NCI-H1930 (cell line): Measurements from ENCODE around the gene PFKL.
"Not testable (repeated sequence)": the region's sequence is repeated elsewhere in the genome, so short reads cannot be mapped to it uniquely, and the experiment has no call there.

Experiments
- DNase-seq, 2 experiments: peaks; one replicate each; lab custom pipeline; 2025; lab: John Stamatoyannopoulos, UW

Gene PFKL

GRCh38 chr21:44294391-44295162 lies 5.3 kb upstream of the PFKL start:
- DNase-seq = no peak

- no peak for DNase-seq
Observed at GRCh38 chr21:44295163-44295573, 4.7 kb upstream of the PFKL start.

DNA sequence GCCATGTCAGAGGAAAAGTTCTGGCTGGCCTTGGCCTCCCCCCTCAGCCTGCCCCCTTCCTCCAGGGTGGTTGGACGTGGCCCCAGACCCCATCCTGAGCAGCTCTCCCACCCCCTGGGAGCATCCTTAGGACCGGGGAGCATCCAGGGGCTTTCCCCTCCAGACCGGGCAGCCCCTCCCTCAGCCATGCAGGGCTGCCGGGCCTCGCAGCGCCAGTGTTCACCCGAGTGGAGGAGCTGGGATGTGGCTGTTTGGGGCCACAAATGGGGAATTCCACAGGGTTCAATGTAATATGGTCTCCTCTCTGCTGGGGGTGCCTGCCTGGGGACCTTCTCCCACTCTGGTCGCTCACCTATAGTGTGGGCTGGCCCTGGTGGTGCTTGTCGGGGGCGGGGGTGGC lies 4.2 kb upstream of the PFKL start:
- DNase-seq = no peak

GRCh38 chr21:44296103-44296519 lies 3.7 kb upstream of the PFKL start:
- DNase-seq = no peak

GRCh38 chr21:44296916-44297315 lies 2.9 kb upstream of the PFKL start:
- no peak for DNase-seq

- DNase-seq = peak; percentile 55 to 70
Observed at GRCh38 chr21:44297525-44298290, 2.1 kb upstream of the PFKL start.

- no peak for DNase-seq
Observed at GRCh38 chr21:44298301-44298700, 1.6 kb upstream of the PFKL start.

DNA sequence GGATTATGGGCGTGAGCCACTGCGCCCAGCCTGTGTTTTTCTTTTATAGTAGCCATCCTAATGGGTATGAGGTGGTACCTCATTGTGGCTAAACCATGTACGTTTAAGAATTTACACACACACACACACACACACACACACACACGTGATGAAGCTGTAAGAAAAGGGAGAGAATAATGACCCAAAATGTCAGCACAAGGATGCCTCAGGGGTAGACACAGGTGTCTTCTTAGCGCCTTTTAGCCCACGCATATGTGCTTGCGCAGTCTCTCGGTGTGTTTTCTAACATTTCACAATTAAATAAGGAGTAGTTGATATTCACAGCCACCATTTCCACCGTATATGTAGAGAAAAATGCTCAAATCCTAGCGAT lies 782 bp upstream of the PFKL start:
- no peak for DNase-seq

- no peak for DNase-seq
Observed at GRCh38 chr21:44300262-44300959, 558 bp downstream of the PFKL start.

DNA sequence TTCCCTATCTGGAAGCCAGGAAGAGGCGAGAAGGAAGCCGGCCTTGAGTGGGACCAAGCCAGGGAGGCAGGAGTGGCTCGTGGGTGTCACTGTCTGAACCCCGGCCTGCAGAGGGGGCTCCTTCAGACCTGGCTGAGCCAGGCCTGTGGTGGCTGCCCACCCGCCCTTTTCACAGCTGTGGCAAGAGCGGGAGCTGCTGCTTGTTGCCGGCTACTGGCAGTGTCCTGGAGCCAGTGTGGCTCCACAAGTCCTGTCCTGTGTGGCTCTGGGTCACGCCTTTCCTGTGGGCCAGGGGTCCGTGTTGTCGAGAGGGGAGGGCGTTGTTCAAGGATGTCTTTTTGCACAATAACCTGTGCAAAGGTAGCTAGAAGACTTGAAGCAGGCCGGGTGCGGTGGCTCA lies 1.3 kb downstream of the PFKL start:
- DNase-seq = no peak

GRCh38 chr21:44301961-44302406 lies 2.1 kb downstream of the PFKL start:
- DNase-seq = no peak

- not testable (repeated sequence) for DNase-seq
Observed at GRCh38 chr21:44302573-44303401, 2.9 kb downstream of the PFKL start.

- no peak for DNase-seq
Observed at GRCh38 chr21:44303490-44303981, 3.7 kb downstream of the PFKL start.

DNA sequence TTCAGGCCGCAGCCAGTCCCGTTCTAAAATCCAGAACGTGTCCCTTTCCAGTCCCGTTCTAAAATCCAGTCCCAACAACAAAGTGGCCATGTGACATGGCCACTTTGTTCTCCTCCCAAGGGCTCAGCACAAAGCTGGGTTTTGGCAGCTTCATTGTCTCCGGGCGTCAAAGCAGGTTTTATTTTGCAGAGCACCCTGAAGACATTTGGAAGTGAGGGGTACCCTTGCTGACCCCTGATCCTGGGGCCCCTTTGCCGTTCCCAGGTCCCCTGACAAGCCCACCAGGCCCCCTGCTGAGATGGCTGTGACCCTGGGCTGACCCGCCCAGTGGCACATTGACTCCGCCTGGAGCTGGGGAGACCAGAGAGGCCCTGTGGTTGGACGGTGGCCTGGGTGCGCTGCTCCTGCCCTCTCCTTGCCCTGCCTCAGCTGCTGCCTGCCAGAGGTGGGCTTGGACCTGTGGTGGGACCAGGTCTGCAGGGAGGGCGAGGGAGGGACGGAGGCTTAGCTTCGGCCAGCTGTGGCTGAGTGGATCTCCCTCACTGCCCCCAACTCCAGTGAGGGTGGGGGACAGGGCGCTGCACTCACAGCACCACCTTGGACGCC lies 4.3 kb downstream of the PFKL start:
- no peak for DNase-seq

- DNase-seq = peak; percentile 18 to 44
Observed at GRCh38 chr21:44304877-44305293, 5.0 kb downstream of the PFKL start.

GRCh38 chr21:44305691-44306090 lies 5.8 kb downstream of the PFKL start:
- no peak for DNase-seq

DNA sequence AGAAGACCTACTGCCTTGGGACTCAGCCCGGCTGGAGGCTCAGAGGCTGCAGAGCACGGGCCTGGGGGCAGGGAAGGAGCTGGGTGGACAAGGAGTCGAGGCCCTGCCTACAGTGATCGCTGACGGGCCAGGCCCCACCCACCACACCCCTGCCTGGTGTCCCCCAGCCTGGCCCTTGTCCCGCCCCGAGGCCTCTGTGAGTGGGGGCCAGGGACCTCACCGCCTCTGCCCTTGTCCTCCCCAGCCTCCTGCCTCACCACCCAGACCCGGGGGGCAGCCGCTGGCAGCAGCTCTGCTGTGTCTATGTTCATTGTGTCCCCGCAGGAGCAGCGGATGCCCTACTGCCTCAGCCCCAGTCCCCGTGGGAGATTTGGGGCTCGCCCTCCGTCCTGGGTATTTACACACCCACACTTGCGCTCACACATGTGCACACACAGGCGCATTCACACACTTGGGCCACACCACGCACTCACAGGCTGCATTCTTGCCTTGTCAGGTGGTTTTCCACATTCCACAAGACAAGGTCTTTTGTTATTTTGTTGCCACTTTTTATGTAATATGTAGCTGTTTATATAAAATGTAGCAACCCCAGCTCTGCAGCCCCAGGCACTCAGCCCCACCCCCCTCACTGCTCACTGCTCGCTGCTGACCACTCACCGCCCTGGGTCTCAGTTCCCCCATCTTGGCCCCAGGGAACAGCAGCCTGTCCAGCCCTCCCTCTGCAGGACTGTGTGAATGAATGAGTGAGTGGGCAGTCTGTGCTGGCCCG lies 7.3 kb downstream of the PFKL start:
- DNase-seq = no peak

GRCh38 chr21:44310628-44311507 lies 11.0 kb downstream of the PFKL start:
- no peak for DNase-seq

DNA sequence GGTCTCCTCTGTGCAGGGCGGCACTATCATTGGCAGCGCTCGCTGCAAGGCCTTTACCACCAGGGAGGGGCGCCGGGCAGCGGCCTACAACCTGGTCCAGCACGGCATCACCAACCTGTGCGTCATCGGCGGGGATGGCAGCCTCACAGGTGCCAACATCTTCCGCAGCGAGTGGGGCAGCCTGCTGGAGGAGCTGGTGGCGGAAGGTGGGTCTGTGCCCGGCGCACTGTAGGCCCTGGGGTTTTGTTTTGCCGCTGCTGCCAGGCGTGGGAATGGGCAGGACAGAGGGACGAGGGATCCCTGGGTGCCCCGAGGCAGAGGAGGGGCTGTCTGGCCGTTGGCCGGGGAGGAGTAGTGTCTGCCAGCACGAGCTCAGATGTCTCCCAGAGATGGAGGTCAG lies 12.2 kb downstream of the PFKL start:
- DNase-seq = no peak
